K562 (cell line): ENCODE measurements around the gene ATL1.

Experiments used
- CBX1 ChIP-seq: sonication (generic); IDR thresholded peaks from 2 replicates; pipeline ENCODE4 v1.6.1; 2016; ENCODE audit warnings: antibody characterized with exemption, low read depth, mild to moderate bottlenecking
- GATA2 ChIP-seq: sonication (generic); formaldehyde crosslinking; IDR thresholded peaks from 2 replicates; pipeline ENCODE4 v1.4.0; 2020; ENCODE audit warnings: mild to moderate bottlenecking, missing genetic modification reagents
- IFI16 ChIP-seq: fragments of 250-450 bp; sonication (Bioruptor Pico); IDR thresholded peaks from 2 replicates; pipeline ENCODE4 v2.1.2; 2022; ENCODE audit warnings: mild to moderate bottlenecking, inconsistent platforms
- KDM1A ChIP-seq, 2 experiments: fragments of 450-650 bp; IDR thresholded peaks; 2 replicates each; pipeline ENCODE4 v1.6.1; 2016; ENCODE audit warnings: mild to moderate bottlenecking in 2 of 2
- NBN ChIP-seq: fragments of 450-650 bp; IDR thresholded peaks from 2 replicates; pipeline ENCODE4 v1.6.1; 2016; ENCODE audit warnings: low read depth, mild to moderate bottlenecking
- SIRT6 ChIP-seq: IDR thresholded peaks from one replicate; pipeline ENCODE4 v1.6.1; 2012; ENCODE audit warnings: low read depth, mild to moderate bottlenecking, control low read depth, inconsistent platforms, low read length, moderate library complexity
- TCFL5 ChIP-seq: fragments of 250-450 bp; sonication (Bioruptor Pico); conservative IDR thresholded peaks from 2 replicates; pipeline ENCODE4 v1.6.1; 2021; ENCODE audit warnings: mild to moderate bottlenecking, moderate library complexity, matching md5 sums

GRCh38 chr14:50679674-50680073 is 119.7 kb downstream of the ATL1 start:
- TF ChIP-seq KDM1A (IDR thresholded peaks at IDR 0.05) (no peak), TCFL5 (no peak), SIRT6 (no peak), NBN (no peak), GATA2 (CRISPR knock-in tag) (no peak), IFI16 (CRISPR knock-in tag) (no peak), CBX1 (no peak)
